Endodermal cell (in vitro differentiated cells): ENCODE data around the gene CLCN1. TPM values are rescaled to one million over a fixed set of nuclear protein-coding genes. Genes with fewer than 3 reads are reported as not detected.

Source experiments
- DNase-seq: peaks from one replicate; pipeline ENCODE4 v3.0.0-alpha.2; 2017
- H3K27ac ChIP-seq: 2 replicates; pipeline ENCODE4 v1.5.1; 2013; ENCODE audit warnings: mild to moderate bottlenecking, low read depth, low read length, moderate library complexity
- H3K27me3 ChIP-seq: 2 replicates; pipeline ENCODE4 v1.6.1; 2013; ENCODE audit warnings: mild to moderate bottlenecking, low read length, moderate library complexity; ENCODE audit not compliant: insufficient read depth, control insufficient read depth, poor library complexity, severe bottlenecking
- H3K36me3 ChIP-seq: 2 replicates; pipeline ENCODE4 v1.7.0; 2013; ENCODE audit warnings: mild to moderate bottlenecking, low read length, moderate library complexity; ENCODE audit not compliant: control insufficient read depth, insufficient read depth
- H3K4me1 ChIP-seq: one replicate; pipeline ENCODE4 v1.7.0; 2013; ENCODE audit warnings: low read length; ENCODE audit not compliant: control insufficient read depth, insufficient read depth
- H3K4me3 ChIP-seq: 2 replicates; pipeline ENCODE4 v1.5.1; 2013; ENCODE audit warnings: mild to moderate bottlenecking, low read length, moderate library complexity
- H3K9ac ChIP-seq: 2 replicates; pipeline ENCODE4 v1.6.1; 2013; ENCODE audit warnings: mild to moderate bottlenecking, low read length, moderate library complexity; ENCODE audit not compliant: poor library complexity, severe bottlenecking; ENCODE audit errors: extremely low read depth
- H3K9me3 ChIP-seq: 2 replicates; pipeline ENCODE4 v1.6.1; 2013; ENCODE audit warnings: mild to moderate bottlenecking, low read length, moderate library complexity; ENCODE audit not compliant: control insufficient read depth
- H3K27ac Mint-ChIP-seq: 2 replicates; pipeline ENCODE4 v1.8.0; 2020; ENCODE audit warnings: mixed read lengths
- H3K27me3 Mint-ChIP-seq: 2 replicates; pipeline ENCODE4 v1.8.0; 2021; ENCODE audit warnings: mild to moderate bottlenecking, mixed read lengths; ENCODE audit not compliant: insufficient read depth
- H3K36me3 Mint-ChIP-seq: 2 replicates; pipeline ENCODE4 v1.8.0; 2020; ENCODE audit warnings: low read depth, mixed read lengths
- H3K4me1 Mint-ChIP-seq: 2 replicates; pipeline ENCODE4 v1.8.0; 2020; ENCODE audit warnings: mixed read lengths
- H3K4me3 Mint-ChIP-seq: 2 replicates; pipeline ENCODE4 v1.8.0; 2020; ENCODE audit warnings: mild to moderate bottlenecking, moderate library complexity, mixed read lengths
- H3K9me3 Mint-ChIP-seq: 2 replicates; pipeline ENCODE4 v1.8.0; 2020; ENCODE audit warnings: mild to moderate bottlenecking, mixed read lengths
- CTCF ChIP-seq: fragments of 200-600 bp; sonication (generic); conservative IDR thresholded peaks from 2 replicates; pipeline ENCODE4 v1.5.0; 2021; ENCODE audit warnings: antibody characterized with exemption, mild to moderate bottlenecking
- WGBS, 2 experiments: methylation state at CpG; one replicate each; pipeline versions ENCODE4 v1.1.5 to v1.1.7; 2013; ENCODE audit warnings: missing lambda C conversion rate in 2 of 2, mixed read lengths in 1 of 2; ENCODE audit not compliant: insufficient coverage in 1 of 2, insufficient read length in 1 of 2; 5-methylcytosine and 5-hydroxymethylcytosine counted together
- total RNA-seq, 2 donors: library from RNA; stranded (reverse); fragmentation: NEBNext Ultra II Directional in 1 of 2; extraction: Animal tissue kit (Norgen Biotek cat#: 25700) in 1 of 2; gene quantifications; 2 replicates in 1 of 2; 3 replicates in 1 of 2; pipeline ENCODE4 v1.2.1, GENCODE V29; 2021

Gene CLCN1
- total RNA-seq, 2 donors from 2014 or later: 0.53 TPM; not detected in 1

GRCh38 chr7:143305423-143306070 lies 10.4 kb upstream of the CLCN1 start:
- H3K9ac ChIP-seq: no peak overlapping the region
- WGBS, 2 experiments: 86 to 87% methylated on average over 9 to 10 of the region's 10 CpGs
- Mint-ChIP-seq H3K4me1 (no peaks in the 10 kb centered on the region), H3K27me3 (no peaks in the 10 kb centered on the region), H3K4me3 (no peak overlapping the region), H3K9me3 (no peaks in the 10 kb centered on the region), H3K36me3 (peaks cover 84% of the 10 kb centered on the region), H3K27ac (no peak overlapping the region)
- peak; percentile 88 for TF ChIP-seq CTCF
- no peaks in the 10 kb centered on the region for H3K27me3 ChIP-seq
- no peaks in the 10 kb centered on the region for H3K4me1 ChIP-seq
- H3K4me3 ChIP-seq: no peak overlapping the region
- H3K36me3 ChIP-seq: peaks cover 84% of the 10 kb centered on the region
- no peaks in the 10 kb centered on the region for H3K9me3 ChIP-seq
- H3K27ac ChIP-seq: no peak overlapping the region
- DNase-seq: peak; percentile 92

- Histone ChIP-seq H3K9me3 (no peaks in the 10 kb centered on the region), H3K36me3 (peaks cover 55% of the 10 kb centered on the region), H3K9ac (no peak overlapping the region), H3K27me3 (no peaks in the 10 kb centered on the region), H3K4me3 (no peak overlapping the region), H3K27ac (no peak overlapping the region), H3K4me1 (no peaks in the 10 kb centered on the region)
- no peaks in the 10 kb centered on the region for H3K9me3 Mint-ChIP-seq
- 67 to 90% methylated on average over 1 to 2 of the region's 2 CpGs for WGBS, 2 experiments
- H3K4me3 Mint-ChIP-seq: no peak overlapping the region
- peaks cover 58% of the 10 kb centered on the region for H3K36me3 Mint-ChIP-seq
- no peaks in the 10 kb centered on the region for H3K27me3 Mint-ChIP-seq
- H3K4me1 Mint-ChIP-seq: no peaks in the 10 kb centered on the region
- DNase-seq: no peak
- no peak for TF ChIP-seq CTCF
- H3K27ac Mint-ChIP-seq: no peak overlapping the region
These were observed 7.3 kb upstream of the CLCN1 start for GRCh38 chr7:143308632-143309031.

- Histone ChIP-seq H3K27ac (no peak overlapping the region), H3K36me3 (peaks cover 5% of the 10 kb centered on the region), H3K27me3 (no peaks in the 10 kb centered on the region), H3K9me3 (no peaks in the 10 kb centered on the region), H3K4me1 (no peaks in the 10 kb centered on the region), H3K4me3 (no peak overlapping the region), H3K9ac (no peak overlapping the region)
- Mint-ChIP-seq H3K4me1 (no peaks in the 10 kb centered on the region), H3K27me3 (peaks cover 4% of the 10 kb centered on the region), H3K4me3 (no peak overlapping the region), H3K36me3 (peaks cover 8% of the 10 kb centered on the region), H3K9me3 (no peaks in the 10 kb centered on the region), H3K27ac (no peak overlapping the region)
- TF ChIP-seq CTCF: no peak
- no peak for DNase-seq
These were observed 1.8 kb upstream of the CLCN1 start for GRCh38 chr7:143314127-143314526.
